COR-L47 (cell line): ENCODE measurements around the gene CCNF.
"Not testable (repeated sequence)": the region's sequence is repeated elsewhere in the genome, so short reads cannot be mapped to it uniquely, and the experiment has no call there.

ENCODE experiments used
- DNase-seq: peaks from one replicate; lab custom pipeline; 2025; lab: John Stamatoyannopoulos, UW

Gene CCNF, protein sequence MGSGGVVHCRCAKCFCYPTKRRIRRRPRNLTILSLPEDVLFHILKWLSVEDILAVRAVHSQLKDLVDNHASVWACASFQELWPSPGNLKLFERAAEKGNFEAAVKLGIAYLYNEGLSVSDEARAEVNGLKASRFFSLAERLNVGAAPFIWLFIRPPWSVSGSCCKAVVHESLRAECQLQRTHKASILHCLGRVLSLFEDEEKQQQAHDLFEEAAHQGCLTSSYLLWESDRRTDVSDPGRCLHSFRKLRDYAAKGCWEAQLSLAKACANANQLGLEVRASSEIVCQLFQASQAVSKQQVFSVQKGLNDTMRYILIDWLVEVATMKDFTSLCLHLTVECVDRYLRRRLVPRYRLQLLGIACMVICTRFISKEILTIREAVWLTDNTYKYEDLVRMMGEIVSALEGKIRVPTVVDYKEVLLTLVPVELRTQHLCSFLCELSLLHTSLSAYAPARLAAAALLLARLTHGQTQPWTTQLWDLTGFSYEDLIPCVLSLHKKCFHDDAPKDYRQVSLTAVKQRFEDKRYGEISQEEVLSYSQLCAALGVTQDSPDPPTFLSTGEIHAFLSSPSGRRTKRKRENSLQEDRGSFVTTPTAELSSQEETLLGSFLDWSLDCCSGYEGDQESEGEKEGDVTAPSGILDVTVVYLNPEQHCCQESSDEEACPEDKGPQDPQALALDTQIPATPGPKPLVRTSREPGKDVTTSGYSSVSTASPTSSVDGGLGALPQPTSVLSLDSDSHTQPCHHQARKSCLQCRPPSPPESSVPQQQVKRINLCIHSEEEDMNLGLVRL

DNA sequence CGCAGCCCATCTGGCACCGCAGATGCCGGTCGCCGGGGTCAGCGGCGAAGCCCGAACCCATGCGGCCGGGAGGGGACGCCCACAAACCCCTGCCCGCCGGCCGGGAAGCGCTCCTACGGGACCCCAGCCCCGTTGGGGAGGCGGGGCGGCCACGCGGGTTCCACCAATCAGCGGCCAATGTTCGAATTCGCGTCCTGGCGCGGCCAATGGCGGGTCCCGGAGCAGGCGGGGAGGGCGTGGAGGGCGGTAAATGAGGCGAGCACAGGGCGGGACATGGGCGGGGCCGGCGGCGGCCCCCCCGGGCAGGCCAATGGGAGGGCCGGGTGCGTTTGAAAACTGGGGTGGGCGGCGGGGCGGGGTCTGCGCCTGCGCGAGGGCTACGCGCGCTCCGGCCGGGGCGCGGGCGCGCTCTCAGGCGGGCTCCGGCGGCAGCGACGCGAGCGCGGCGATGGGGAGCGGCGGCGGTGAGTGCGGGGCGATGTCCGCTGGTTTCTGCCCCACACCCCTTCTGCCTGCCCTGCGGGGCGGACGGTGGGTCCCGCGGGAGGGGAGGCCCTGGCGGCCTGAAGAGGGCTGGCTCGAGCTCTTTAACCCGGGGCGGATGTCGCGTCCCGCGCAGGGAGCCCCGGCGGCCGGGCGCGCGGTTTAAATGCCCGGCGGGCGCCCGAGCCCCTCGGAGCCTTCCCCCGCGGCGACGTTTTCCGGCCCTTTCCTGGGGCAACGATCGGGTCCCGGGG is at the start of gene CCNF:
TSS of gene CCNF (plus strand) at position 414 of the 737 bp plus-strand sequence. CDS start at position 449, 35 bp downstream.
- DNase-seq: peak; percentile 94

DNA sequence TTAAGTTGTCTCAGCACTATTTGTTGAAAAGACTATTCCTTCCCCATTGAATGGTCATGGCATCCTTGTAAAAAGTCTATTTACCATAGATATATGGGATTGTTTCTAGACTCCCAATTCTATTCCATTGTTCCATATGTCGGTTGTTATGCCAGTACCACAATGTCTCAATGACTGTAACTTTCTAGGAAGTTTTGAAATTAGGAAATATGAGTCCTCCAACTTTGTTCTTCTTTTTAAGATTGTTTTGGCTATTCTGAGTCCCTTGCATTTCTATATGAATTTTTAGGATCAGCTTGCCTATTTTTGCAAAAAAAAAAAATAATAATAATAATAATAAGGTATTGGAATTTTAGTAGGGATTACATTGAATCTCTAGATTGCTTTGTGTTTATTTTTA is 45.7 kb upstream of the CCNF start:
- no peak for DNase-seq

DNA sequence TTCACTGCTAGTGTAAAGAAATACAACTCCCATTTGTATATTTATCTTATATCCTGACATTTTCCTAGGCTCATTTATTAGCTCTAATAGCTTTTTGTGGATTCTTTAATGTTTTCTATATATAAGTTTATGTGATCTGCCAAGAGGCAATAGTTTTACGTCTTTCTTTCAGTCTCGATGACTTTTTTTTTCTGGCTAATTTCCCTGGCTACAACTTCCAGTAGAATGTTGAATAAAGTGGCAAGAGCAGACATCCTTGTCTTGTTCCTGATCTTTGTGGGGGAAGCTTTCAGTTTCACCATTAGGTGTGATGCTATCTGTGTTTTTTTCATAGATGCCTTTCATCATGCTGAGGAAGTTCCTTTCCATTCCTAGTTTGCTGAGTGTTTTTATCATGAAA is 44.8 kb upstream of the CCNF start:
- DNase-seq: no peak

DNA sequence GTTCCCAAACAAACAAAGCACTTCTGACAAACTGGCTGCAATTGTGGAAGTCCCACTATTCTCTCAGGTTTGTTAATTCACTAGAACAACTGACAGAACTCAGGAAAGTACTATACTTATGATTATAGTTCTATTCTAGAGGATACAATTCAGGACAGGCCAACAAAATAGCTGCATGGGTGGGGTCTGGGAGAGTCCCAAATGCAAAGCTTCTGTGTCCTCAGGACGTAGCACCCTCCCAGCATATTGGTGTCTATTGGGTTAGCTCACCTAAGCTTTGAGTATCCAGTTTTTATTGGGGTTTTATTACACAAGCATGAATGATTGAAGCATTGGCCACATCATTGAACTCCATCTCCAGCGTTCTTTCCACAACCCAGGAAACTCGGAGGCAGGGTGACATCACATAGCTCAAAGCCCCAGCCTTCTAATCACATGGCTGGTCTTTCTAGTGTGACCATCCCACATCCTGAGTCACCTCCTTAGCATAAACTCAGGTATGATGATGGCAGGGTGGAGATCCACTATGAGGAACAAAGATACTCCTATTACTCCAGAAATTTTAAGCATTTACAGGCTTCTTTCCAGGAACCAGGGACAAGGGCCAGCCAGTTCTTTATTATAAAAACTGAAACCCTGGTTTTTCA is 43.9 kb upstream of the CCNF start:
- no peak for DNase-seq

DNA sequence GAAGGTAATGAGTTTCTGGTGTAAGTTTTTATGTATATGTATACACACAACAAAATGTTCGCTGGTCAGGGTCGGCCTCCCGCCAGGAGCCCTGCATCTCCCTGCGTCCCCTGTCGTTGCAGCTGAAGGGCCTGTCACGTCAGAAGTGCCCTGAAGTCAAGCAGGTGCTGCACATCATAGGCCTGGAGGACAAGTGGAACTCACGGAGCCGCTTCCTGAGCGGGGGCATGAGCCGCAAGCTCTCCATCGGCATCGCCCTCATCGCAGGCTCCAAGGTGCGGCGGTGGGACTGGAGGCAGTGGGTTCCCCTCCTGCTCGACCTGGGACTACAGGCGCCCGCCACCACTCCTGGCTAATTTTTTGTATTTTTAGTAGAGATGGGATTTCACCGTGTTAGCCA is 43.3 kb upstream of the CCNF start:
- not testable (repeated sequence) for DNase-seq

DNA sequence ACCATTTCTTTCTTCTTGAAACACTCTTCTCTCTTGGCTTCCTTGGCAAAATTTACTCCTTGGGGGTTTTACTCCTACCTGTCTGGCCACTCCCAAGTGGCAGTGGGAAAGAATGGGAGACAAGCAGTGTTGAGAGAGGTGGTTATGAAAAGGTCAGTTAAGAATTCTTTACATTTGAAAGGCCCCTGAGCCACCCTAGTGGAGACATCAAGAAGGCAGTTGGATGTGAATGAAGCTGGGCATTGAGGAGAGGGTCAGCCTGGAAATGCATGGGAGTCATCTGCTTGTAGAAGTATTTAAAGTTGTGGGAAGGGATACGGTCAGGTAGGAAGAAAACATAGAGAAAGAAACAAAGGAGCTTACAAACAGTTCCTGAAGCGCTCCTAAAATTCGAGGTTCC is 42.3 kb upstream of the CCNF start:
- no peak for DNase-seq

DNA sequence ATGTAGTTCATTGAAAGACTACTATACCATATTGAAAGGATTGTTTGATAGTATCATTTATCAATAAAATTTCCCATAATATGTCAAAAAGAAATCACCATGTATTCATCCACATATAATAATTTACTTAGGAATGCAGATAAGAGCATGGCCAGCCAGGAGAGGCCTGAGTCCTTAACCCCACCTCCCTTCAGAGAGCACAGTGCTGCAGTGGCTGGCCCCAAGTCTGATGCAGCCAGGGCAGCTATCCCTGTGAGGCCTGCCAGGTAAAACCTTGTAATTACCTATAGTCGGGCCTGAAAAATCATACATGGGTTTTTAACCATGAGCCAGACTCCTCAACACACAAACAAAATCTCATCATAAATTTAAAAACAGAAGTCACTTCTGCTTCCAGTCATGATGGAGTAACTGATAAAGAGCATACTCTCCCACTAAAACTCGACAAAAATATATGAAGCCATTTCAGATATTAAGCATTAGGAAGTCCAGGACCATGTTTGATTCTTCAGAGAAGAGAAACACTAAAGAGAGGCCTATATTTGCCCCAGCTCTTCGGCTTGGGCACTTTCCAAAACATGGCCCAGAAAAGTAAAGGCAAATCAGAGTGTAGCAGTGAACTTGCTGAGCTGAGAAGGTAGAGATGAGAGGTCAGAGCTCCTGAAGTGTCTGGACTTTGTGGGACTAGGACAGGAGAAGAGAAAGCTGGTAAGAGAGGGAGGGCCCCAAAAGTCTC is 40.9 kb upstream of the CCNF start:
- DNase-seq: no peak

DNA sequence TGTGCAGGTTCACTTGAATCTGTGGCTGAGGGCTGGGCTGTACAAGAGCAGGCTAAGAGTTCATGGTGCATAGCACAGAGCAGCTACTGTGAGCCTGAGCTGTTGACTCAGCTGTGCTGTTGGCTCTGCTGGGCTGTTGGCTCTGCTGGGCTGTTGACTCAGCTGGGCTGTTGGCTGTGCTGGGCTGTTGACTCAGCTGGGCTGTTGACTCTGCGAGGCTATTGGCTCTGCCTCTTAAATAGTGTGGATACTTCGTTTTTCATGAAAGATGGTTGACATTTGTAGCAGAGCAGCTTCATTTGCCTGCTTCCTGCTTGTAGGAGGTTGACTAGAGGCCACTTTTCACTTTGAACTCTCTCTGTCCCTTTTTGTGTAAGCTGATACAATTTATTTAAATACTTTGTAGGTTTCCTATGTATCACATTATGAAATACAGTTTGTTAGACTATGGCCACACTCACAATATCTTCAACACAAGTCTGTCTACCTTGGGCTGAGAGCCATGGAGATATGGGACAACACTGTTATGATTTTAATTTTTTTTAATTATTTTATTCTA is 40.3 kb upstream of the CCNF start:
- no peak for DNase-seq

DNA sequence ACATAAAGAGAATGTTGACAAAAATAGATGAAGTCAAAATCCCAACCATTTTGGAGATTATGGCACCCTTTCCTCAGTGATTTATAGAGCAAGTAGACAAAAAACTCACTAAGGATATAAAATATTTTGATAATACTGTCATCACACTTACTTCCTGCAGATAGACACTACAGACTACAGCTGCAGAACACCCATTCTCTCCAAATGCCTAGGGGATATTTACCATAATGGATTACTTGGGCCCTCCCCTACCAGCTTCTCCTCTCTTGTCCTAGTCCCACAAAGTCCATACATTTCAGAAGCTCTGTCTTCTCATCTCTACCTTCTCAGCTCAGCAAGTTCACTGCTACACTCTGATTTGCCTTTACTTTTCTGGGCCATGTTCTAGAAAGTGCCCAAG is 37.2 kb upstream of the CCNF start:
- no peak for DNase-seq

DNA sequence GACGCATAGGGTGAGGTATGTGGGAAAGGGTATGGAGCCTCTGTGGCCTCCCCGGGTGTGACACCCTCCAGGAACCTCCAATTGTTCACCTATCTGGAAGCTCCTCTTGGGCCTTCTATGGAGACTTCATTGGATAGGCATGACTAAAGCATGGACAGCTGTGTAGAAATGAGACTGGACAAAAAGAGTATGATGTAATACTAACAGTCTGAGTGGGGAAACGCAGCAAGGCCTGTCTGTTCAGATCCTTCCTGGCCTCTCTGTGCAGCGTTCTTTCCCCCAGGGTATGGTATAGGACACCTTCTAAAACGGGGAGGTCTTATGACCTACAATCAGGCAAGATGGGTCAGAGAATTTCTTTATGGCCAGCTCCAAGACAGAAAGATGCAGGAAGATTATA is 30.7 kb upstream of the CCNF start:
- no peak for DNase-seq

DNA sequence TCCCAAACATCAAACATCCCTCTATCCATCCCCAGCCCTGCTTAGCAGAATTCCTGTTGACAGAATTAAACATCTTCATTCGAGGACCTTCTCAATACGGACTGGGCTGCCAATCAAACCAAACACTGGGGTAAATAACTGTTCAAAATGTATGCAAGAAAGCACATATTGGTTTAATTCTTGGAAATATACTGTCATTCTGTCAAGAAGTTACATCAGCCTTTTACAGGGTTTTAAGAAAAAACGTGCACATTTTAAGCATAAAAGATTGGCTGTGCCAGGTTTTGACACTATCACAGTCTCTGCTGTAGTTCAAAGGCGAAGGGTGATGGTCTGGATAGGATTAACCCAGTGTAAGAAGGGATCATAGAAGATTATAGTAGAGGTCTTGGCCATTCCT is 25.1 kb upstream of the CCNF start:
- DNase-seq: no peak

DNA sequence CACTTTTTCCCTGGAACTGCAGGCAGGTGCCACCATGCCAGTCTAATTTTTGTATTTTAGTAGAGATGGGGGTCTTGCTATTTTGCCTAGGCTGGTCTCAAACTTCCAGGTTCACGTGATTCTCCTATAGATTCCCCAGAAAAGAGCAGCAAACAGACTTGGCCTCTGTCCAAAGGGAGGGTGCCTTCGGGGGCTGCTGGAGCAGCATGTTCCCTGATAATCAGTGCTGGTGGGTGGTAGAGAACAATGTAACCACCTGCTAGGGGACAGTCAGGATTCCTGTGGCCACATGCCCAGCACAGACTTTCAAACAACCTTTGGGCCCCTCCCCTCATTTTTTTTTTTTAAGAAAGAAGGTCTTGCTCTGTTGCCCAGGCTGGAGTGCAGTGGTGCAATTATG is 14.2 kb upstream of the CCNF start:
- DNase-seq: peak; percentile 58

DNA sequence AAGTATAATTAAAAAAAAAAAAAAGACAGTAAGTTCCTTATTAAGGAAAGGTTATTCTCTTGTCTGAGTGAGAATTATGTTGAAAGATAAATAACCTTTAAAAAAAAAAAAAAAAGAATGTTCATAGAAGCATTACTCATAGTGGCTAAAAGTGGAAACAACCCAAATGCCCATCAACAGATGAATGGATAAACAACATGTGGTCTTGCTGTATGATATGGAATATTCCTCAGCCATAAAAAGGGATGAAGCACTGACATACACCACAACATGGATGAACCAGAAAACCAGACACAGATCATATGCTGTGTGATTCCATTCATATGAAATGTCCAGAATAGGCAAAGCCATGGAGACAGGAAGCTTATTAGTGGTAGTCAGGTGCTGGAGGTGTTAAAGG is 9.2 kb upstream of the CCNF start:
- DNase-seq: no peak

DNA sequence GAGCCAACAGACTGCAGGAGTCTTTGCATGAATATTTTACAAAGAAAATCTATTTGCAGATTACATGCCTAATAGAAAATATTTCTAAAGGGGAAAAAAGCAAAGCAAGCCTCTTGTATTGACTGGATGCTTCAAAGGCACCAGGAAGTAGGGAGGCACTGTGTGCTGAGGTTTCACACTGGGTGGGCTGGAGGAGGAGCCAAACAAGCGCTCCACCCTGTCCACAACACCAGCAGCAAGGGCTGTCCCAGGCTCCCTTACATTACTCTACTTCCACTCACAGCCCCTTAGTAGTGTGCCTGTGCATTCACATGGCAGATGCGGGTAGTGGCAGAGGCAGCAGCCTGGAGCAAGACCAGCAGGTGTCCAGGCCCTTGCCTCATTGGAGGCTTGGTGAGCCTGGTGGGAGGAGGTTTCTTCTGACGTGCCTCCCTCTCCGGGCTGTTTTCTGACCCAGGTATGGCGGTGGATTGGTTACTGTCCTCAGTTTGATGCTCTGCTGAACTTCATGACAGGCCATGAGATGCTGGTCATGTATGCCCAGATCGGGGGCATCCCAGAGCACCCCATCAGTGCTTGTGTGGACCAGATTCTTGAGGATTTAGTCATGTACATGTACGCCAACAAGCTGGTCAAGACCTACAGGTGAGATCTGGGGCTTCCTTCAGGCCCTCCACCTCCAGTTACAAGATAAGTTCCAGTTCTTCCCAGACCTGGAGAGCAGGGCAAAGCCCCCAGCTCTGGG is 7.0 kb upstream of the CCNF start:
- no peak for DNase-seq

DNA sequence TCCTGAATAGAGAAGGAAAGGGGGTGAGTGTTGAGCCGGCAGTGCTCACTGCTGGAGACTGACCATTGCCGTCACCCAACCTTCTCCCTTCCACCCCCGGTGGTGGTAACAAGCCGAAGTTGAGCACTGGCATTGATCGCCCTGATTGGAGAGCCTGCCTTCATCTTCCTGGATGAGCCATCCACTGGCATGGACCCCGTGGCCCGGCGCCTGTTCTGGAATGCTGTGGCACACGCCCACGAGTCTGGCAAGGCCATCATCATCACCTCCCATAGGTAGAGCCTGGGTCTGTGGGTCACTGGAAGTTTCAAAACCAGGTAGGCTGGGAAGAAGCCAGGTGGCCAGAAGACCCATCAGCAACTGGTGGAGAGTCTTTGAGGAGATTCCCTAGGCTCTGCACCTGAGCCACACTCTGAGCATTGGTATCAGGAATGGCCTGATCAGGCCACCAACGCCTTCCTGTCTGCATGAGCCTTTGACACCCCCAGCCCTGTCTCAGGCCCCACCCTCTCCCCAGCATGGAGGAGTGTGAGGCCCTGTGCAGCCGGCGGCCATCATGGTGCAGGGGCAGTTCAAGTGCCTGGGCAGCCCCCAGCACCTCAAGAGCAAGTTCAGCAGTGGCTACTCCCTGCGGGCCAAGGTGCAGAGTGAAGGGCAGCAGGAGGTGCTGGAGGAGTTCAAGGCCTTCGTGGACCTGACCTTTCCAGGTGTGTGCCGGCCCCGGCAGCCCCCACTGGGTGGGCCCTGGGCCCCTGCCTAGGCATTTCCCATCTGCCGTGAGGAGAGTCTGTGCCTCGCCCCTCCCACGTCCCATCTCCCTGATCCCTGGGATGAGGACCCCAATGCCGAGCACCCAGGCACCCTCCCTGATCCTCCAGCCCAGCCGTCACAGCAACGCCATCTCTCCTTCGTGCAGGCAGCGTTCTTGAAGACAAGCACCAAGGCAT is 4.9 kb upstream of the CCNF start:
- no peak for DNase-seq

DNA sequence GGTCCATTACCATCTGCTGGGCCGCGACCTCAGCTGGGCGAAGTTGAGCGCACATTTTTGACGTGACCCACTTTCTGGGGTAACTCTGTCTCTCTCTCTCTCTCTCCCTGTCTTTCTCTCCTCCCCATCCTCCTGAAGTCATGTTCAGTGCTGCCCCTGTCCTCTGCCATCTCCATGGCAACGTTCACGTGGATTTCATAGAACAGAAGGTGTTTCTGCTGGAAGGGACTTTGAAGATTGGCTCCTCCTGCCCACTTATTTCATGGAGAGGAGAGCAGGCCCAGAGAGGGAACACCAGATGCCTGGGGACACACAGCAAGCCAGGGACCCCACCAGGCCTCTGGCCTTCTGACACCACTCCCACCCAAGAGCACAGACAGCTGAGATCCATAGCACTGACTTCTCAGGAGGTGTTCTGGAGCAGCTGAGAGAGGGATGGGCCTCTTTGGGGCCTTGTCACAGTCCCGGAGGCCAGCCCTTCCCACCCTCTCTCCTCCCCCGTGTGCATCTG is 4.2 kb upstream of the CCNF start:
- no peak for DNase-seq

DNA sequence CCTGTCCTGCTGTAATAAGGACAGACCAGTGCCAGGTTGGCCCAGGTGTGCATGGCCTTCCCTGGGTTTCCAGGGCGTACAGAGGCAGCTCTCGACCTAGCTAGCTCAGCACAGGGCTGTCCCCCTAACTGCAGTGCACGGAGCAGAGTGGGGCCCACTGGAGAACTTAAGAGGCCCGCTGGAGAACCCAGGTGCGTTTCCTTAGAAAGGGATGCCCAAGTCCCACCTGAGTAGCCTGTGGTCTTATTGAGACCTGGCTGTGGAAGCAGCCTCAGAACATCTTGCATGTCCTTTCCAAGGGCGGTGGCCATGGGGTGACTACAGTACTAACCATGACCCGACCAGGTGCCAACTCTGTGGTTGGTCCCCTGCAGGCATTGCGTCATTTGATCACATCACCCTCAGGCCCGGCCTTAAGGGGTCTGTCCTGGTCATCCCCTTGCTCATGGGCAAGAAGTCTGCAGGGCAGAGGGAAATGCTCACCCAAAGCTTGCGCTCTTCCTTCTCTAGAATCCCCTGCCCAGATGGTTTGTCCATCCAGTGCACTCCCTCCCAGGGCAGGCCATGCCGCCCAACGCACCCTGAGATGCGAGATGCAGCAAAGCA is 3.3 kb upstream of the CCNF start:
- no peak for DNase-seq

DNA sequence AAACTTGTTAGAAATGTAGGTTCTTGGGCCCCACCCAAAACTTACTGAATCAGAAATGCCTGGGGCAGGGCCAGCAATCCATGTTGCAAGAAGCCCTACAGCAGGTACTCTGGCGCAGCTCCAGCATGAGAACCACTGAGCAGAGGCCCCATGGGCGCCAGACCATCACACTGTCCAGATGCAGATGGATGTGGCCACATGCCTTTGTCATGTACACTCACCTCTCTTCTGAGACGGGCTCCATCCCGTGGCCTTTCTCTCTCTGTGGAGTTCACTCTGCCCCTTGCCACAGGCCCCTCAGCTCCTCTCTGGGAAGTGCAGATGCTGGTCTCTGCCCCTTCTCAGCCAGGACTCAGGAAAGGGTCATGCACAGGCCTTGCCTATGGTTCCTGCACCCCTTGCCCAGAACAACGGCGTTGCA is 2.3 kb upstream of the CCNF start:
- no peak for DNase-seq

DNA sequence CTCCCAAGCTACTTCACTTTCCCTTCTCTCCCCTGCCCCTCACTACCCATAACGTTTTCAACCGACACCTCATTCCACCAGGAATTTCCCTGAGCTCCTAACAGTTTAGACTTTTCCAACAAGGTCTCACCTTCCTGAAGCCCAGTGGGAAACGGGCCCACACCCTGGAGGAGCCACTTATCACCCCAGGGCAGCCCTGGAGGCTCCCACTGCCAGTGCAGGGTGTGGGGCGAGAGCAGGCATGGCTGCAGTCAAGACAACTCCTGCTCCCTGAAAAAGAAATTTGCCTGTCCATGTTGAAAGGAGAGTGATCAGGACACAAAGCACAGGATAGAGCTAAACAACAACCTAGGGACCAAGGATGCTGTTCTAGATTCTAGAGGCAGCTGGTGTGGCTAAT is 1.7 kb upstream of the CCNF start:
- DNase-seq: no peak
